Heart right ventricle (tissue), 16 donors: ENCODE measurements around the gene HOGA1. TPM values are rescaled to one million over a fixed set of nuclear protein-coding genes. Genes with fewer than 3 reads are reported as not detected.
"Not testable (repeated sequence)": the region's sequence is repeated elsewhere in the genome, so short reads cannot be mapped to it uniquely, and the experiment has no call there.

ENCODE experiments used
- ATAC-seq, 8 donors: fragments of 200-7000 bp; cut with Tn5 transposase; one replicate each; pipeline ENCODE4 v1.9.1; 2020; ENCODE audit warnings: mild to moderate bottlenecking in 8 of 8, moderate library complexity in 8 of 8, moderate number of reproducible peaks in 1 of 8
- DNase-seq, 2 donors: peaks; one replicate each; pipeline ENCODE4 v3.0.0-alpha.2; 2020
- H3K27ac ChIP-seq, 10 donors: fragments of 200-600 bp; sonication (generic) in 2 of 10; one replicate each; pipeline versions ENCODE4 v1.5.0 to v1.8.0; 2020 to 2022; ENCODE audit warnings: mild to moderate bottlenecking in 3 of 10
- H3K27me3 ChIP-seq, 7 donors: fragments of 200-600 bp; one replicate each; pipeline ENCODE4 v1.8.0; 2021 to 2022; ENCODE audit warnings: mild to moderate bottlenecking in 2 of 7
- H3K36me3 ChIP-seq, 9 donors: fragments of 200-600 bp; sonication (generic) in 1 of 9; one replicate each; pipeline versions ENCODE4 v1.5.0 to v1.8.0; 2020 to 2022; ENCODE audit warnings: mild to moderate bottlenecking in 2 of 9
- H3K4me1 ChIP-seq, 9 donors: fragments of 200-600 bp; sonication (generic) in 1 of 9; one replicate each; pipeline versions ENCODE4 v1.5.0 to v1.8.0; 2020 to 2022; ENCODE audit warnings: mild to moderate bottlenecking in 4 of 9
- H3K4me3 ChIP-seq, 10 donors: fragments of 200-600 bp; sonication (generic) in 2 of 10; one replicate each; pipeline versions ENCODE4 v1.5.0 to v1.8.0; 2020 to 2022; ENCODE audit warnings: mild to moderate bottlenecking in 7 of 10, moderate library complexity in 2 of 10
- H3K9me3 ChIP-seq, 11 donors: fragments of 200-600 bp in 10 of 11; sonication (generic) in 2 of 11; one replicate each; pipeline versions ENCODE4 v1.5.0 to v1.8.0; 2013 to 2022; ENCODE audit warnings: mild to moderate bottlenecking in 2 of 11, control low read depth in 1 of 11, moderate library complexity in 1 of 11
- WGBS, 2 donors: extraction: QIAGEN DNeasy Blood & Tissue Kit; methylation state at CpG; one replicate each; pipeline ENCODE4 v1.1.7; 2013; ENCODE audit warnings: inconsistent platforms in 1 of 2; 5-methylcytosine and 5-hydroxymethylcytosine counted together
- intact Hi-C, 10 donors: fragments of 100-400 bp; cut with DNase I; formaldehyde crosslinking; loops; one replicate each; pipeline versions ENCODE4 v1.11.1 to v1.14.2; 2022
- polyA plus RNA-seq, 2 donors: library from polyadenylated mRNA; stranded (reverse); fragments of 200-250 nt; gene quantifications; one replicate each; pipeline ENCODE4 v1.2.3, GENCODE V29; 2013
- total RNA-seq, 10 donors: library from RNA; stranded (reverse); fragmentation: NEBNext Ultra II Directional in 3 of 10; extraction: Animal tissue kit (Norgen Biotek cat#: 25700) in 3 of 10; gene quantifications; one replicate each; pipeline versions ENCODE4 v1.2.1 to v1.2.4, GENCODE V29; 2021 to 2023
- TF ChIP-seq, protein P1 (sequence below), 9 donors: fragments of 200-600 bp; sonication (generic) in 2 of 9; IDR thresholded peaks; one replicate each; pipeline versions ENCODE4 v1.5.0 to v1.8.0; 2021 to 2022; ENCODE audit warnings: antibody characterized with exemption in 9 of 9, mild to moderate bottlenecking in 5 of 9, moderate library complexity in 1 of 9
- donor health status: Arrhythmogenic right ventricular cardiomyopathy.
- donor health status: ischemic (EF 13 %, LVEDD 7.1; RV severe dilation, severe dysfunction).
- donor health status: healthy with polysubstance abuse.
- donor health status: DM: no; HTN: yes; CAD: no.
- donor health status: DM: no; HTN: no; CAD: no.
- donor health status: ischemic (EF 25% LVEDD 6.9; RV normal size, moderate dysfunction).
- donor health status: ischemic (EF 25% LVEDD 5.7; RV mildly dilated, moderate dysfunction).
- donor health status: healthy.
- donor health status: DM: yes; HTN: yes; CAD: no.
- donor health status: Ischemic cardiomyopathy.
- donor health status: ischemic (EF 35%, LVEDD 5.7; RV mildly dilated, moderate dysfunction).
- donor health status: nonischemic (EF 11% LVEDD 7.7; RV severe dilation, severe dysfunction).
- donor health status: DM: yes; HTN: yes; CAD: no.
- donor health status: PGD.
- donor health status: ischemic (EF 29% LVEDD 5.4; RV normal size, mild dysfunction).
- donor health status: nonischemic (EF 23%, LVEDD 6.1; RV moderate dilation, normal function).

Gene HOGA1
- total and polyA plus RNA-seq, 12 donors, result 8.9 to 58.3 (median 18.1) TPM

DNA sequence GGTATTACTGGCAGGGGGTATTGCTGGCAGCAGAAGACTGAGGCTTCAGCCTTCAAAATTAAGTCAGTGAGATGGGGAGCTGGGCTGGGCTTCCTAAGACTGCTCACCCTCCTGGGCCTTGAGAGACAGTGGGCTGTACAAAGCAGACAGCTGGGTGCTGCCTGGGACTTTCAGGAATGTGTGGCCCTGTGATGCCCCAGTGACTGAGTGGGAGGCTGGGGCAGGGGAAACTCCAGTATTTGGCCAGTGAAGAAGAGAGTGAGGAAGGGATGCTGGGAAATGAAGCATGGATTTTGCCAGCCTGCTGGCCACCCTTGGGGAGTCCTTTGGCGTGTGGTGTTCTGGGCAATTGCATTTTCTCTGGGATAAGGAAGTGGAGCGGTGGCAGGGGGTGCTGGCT lies 11.2 kb upstream of the HOGA1 start:
- peak overlapping the region in 5 of 10 donors; percentile 2 to 26 (median 16) for H3K4me3 ChIP-seq
- peak in 6 of 8 donors; percentile 8 to 34 (median 23) for ATAC-seq
- WGBS, 2 donors, result 92 to 100% methylated on average over 2 of the region's 2 CpGs
- TF ChIP-seq, protein P1, sequence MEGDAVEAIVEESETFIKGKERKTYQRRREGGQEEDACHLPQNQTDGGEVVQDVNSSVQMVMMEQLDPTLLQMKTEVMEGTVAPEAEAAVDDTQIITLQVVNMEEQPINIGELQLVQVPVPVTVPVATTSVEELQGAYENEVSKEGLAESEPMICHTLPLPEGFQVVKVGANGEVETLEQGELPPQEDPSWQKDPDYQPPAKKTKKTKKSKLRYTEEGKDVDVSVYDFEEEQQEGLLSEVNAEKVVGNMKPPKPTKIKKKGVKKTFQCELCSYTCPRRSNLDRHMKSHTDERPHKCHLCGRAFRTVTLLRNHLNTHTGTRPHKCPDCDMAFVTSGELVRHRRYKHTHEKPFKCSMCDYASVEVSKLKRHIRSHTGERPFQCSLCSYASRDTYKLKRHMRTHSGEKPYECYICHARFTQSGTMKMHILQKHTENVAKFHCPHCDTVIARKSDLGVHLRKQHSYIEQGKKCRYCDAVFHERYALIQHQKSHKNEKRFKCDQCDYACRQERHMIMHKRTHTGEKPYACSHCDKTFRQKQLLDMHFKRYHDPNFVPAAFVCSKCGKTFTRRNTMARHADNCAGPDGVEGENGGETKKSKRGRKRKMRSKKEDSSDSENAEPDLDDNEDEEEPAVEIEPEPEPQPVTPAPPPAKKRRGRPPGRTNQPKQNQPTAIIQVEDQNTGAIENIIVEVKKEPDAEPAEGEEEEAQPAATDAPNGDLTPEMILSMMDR (IDR thresholded peaks at IDR 0.05), result no peak
- peak overlapping the region; percentile 54 to 95 (median 80) for H3K27ac ChIP-seq
- H3K4me1 ChIP-seq, result peaks cover 4 to 57% (median 35%) of the 10 kb centered on the region in 9 donors
- no peak for DNase-seq
- peaks cover 0 to 41% (median 16%) of the 10 kb centered on the region in 9 donors for H3K36me3 ChIP-seq
- H3K9me3 ChIP-seq, result no peaks in the 10 kb centered on the region
- intact Hi-C loops, result loop anchor here in 4 of 10 donors (2.0 to 5.0 kb wide), 2 partner anchors 39 to 40 kb away; no protein-coding TSS in a partner anchor
- H3K27me3 ChIP-seq, result no peaks in the 10 kb centered on the region

DNA sequence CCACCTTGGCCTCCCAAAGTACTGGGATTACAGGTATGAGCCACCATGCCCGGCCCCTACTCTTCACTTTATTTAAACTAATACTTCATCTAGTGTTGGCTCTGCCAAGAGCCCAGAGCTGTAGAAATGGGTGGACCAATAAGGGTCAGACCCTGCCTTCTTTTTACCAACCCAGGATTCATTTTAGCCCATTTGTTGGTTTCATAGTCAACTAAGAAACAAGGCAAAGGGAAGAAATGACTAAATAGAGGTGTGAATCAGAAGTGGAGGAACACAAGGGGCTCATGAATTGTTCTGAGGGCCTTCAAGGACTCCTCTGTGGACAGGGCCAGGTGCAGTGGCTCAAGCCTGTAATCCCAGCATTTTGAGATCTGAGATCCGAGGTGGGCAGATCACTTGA lies 10.5 kb upstream of the HOGA1 start:
- Histone ChIP-seq H3K27ac (peak overlapping the region in 9 of 10 donors; percentile 65 to 95 (median 85)), H3K36me3 (peaks cover 0 to 34% (median 16%) of the 10 kb centered on the region in 9 donors), H3K4me3 (peak overlapping the region in 2 of 10 donors; percentile 17 to 26), H3K9me3 (no peaks in the 10 kb centered on the region), H3K4me1 (peaks cover 4 to 57% (median 35%) of the 10 kb centered on the region in 9 donors), H3K27me3 (no peaks in the 10 kb centered on the region)
- intact Hi-C loops, result loop anchor here in 5 of 10 donors (2.0 to 5.0 kb wide), 3 partner anchors 35 to 39 kb away; no protein-coding TSS in a partner anchor
- TF ChIP-seq, protein P1 (IDR thresholded peaks at IDR 0.05), result no peak
- ATAC-seq (no peak), DNase-seq (no peak)
- WGBS, 2 donors, result 64 to 70% methylated on average over 2 of the region's 2 CpGs

DNA sequence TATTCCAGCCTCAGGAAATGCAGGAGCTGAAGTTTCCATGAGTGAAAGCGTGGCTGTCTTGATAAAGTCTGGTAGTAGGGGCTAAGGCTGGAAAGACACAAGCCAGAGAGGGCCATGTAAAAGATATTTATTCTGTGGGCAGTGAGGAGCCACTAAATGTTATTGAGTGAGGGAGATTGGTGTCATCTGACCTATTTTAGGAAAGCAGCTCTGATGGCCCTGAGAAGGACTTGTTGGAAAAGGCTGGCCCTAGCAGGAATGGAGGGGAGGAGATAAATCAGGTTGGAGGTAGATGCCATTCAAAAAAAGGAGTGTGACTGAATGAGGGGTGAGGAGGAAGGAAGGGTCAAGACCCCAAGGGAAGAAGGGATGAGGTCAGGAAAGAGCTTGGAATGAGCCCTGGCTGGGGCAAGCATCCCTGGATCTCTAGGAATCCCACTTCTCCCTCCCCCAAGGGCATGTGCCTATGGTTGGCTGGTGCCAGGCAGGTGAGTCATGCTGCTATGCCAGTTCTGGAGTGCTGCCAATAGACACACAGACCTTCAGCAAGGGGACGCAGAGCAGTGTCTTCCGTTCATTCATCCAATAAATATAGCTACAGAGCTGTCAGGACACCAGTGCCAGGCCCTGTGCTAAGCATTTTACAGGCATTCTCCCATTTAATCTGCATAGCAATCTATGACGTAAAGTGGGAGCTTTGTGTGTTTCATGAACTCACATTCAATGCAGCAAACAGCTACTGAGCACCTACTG lies 9.6 kb upstream of the HOGA1 start:
- intact Hi-C loops, result loop anchor here in 4 of 10 donors (2.0 to 5.0 kb wide), 2 partner anchors 34 to 38 kb away; no protein-coding TSS in a partner anchor

DNA sequence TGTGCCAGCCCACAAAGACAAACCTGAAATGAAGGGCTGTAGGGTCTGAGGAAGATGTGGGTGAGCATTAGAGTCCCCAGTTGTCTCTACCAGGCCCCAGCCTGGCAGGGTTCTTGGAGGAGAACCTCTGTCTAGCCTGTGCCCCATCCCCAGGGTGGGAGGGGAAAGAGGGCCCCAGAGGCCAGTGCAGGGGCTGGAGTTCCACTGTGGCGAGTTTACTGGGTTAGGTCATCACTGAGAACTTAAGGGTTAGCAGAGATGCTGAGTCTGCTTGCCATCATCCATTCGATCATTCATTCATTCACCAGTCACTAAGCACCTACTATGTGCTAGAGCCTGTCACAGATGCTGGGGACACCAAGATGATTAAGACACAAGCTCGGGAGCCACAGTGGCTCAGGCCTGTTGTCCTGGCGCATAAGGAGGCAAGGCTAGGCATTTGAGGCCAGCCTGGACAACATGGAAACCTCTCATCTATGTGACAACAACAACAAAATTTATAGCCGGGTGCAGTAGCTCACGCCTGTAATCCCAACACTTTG lies 9.0 kb upstream of the HOGA1 start:
- Histone ChIP-seq H3K36me3 (peaks cover 0 to 19% (median 6%) of the 10 kb centered on the region in 9 donors), H3K9me3 (no peaks in the 10 kb centered on the region), H3K27ac (peak overlapping the region; percentile 0 to 95 (median 85)), H3K4me3 (no peak overlapping the region), H3K4me1 (peaks cover 4 to 57% (median 35%) of the 10 kb centered on the region in 9 donors), H3K27me3 (no peaks in the 10 kb centered on the region)
- DNase-seq (no peak), ATAC-seq (peak in 1 of 8 donors; percentile 1)
- intact Hi-C loops, result loop anchor here in 1 of 10 donors (2.0 kb wide), 1 partner anchor 34 kb away; no protein-coding TSS in a partner anchor
- TF ChIP-seq, protein P1 (IDR thresholded peaks at IDR 0.05), result no peak
- 89 to 91% methylated on average over 6 of the region's 6 CpGs for WGBS, 2 donors

More for the DNA sequence above, 9.6 kb upstream of the HOGA1 start:
- WGBS, 2 donors, result 41 to 52% methylated on average over 4 of the region's 4 CpGs
- TF ChIP-seq, protein P1 (IDR thresholded peaks at IDR 0.05), result no peak
- Histone ChIP-seq H3K4me1 (peaks cover 4 to 57% (median 35%) of the 10 kb centered on the region in 9 donors), H3K36me3 (peaks cover 0 to 25% (median 8%) of the 10 kb centered on the region in 9 donors), H3K27me3 (no peaks in the 10 kb centered on the region), H3K4me3 (peak overlapping the region in 2 of 10 donors; percentile 17 to 26), H3K9me3 (no peaks in the 10 kb centered on the region), H3K27ac (peak overlapping the region; percentile 0 to 95 (median 85))
- ATAC-seq (peak; percentile 32 to 82 (median 77)), DNase-seq (peak; percentile 37 to 81)

DNA sequence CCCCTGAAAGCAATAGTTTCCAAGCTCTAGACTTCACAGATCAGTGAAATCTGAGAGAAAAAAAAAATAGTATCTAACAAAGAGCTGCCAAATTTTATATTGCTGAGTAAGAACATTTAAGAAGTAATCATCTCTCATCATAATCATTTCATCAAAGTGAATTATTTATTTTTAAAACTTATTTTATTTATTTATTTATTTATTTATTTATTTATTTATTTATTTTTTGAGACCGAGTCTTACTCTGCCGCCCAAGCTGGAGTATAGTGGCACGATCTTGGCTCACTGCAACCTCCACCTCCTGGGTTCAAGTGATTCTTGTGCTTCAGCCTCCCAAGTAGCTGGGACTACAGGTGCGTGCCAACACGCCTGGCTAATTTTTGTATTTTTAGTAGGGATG lies 7.7 kb upstream of the HOGA1 start:
- Histone ChIP-seq H3K27ac (peak overlapping the region in 7 of 10 donors; percentile 1 to 95 (median 87)), H3K4me1 (peaks cover 4 to 46% (median 25%) of the 10 kb centered on the region in 9 donors)
- DNase-seq, H3K9me3 ChIP-seq, intact Hi-C loops, ATAC-seq, H3K27me3 ChIP-seq, H3K4me3 ChIP-seq, H3K36me3 ChIP-seq: not testable (repeated sequence)
- 59 to 78% methylated on average over 5 of the region's 5 CpGs for WGBS, 2 donors
